HG03064 (cell line): ENCODE results near the gene ETV5.
"Not testable (repeated sequence)": the region's sequence is repeated elsewhere in the genome, so short reads cannot be mapped to it uniquely, and the experiment has no call there.

Experiments
- ATAC-seq: cut with Tn5 transposase; IDR thresholded peaks from one replicate; pipeline ENCODE4 v1.9.1; 2021; ENCODE audit warnings: low read depth; ENCODE audit not compliant: unreplicated experiment

ETV5 gene

DNA sequence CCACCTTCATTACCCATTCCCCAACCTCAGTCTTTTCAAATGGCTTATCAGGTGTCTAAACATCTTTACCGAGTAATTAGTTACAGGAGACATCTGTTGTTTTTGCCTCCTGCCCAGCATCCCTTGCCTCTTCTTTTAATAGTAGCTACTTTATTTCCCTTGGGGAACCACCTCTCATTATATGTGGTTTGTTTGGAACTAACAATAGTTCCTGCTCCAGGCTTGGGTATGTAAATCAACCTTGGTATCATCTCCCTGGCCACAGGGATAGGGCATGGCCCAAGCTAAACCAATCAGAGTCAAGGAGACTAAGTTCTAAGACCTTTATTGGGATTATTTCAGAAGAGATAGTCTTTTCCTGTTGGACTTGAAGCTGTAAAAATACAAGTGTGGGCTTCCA, 76.6 kb downstream of the ETV5 start:
- no peak for ATAC-seq

GRCh38 chr3:186025993-186026392, 82.9 kb downstream of the ETV5 start:
- ATAC-seq, result not testable (repeated sequence)

- no peak for ATAC-seq
Measured at GRCh38 chr3:186025161-186025560, 83.7 kb downstream of the ETV5 start.

DNA sequence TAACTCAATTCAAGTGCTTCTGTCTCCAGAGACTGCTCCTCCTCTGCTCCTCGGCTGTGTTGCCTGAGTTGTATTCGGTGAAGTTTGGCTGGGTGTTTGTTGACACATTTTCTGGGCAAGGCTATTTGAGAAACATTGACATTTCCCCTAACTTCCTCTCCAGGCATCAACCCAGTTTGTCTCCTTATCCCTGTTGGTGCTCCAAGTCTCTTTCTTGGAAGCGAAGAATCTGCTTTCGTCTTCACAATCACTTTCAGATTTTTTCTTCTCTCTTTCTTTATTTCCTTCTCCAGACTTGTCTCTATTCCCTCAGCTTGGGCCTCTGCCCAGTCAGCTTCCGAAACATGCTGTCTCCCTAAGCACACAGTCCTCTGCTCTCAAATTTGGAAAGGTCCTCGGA, 84.7 kb downstream of the ETV5 start:
- no peak for ATAC-seq

GRCh38 chr3:186022931-186023330, 86.0 kb downstream of the ETV5 start:
- no peak for ATAC-seq

DNA sequence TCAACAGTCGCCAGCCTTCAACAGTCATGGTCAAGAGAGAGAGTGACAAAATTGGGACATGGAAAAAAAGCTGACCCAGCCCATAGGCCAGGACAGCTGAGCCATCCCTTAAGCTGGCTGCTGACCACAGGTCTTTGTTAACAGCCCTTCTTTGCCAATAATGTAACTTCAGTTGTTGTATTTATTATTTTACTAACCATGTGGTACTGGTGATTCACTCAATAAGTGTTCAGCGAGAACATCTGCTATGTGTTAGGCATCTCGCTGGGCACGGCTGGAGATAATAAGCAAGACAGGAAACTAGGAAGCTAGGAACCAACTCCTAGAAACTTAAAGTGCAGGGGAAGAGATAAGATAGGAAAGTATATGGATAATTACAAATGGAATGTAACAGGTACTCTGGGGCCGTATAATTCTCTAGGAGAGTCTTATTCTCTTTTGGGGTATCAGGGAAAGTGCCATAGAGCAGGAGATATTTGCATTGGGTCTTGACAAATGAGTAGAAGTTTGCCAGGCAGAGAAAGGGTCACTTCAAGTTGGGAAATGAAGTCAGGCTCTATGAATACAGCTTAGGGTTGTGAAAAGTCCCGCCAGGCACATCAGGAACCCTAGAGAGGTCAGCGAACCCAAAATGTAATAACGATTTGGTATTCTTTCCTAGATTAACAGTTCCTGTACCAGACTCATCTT, 87.1 kb downstream of the ETV5 start:
- ATAC-seq, result no peak

DNA sequence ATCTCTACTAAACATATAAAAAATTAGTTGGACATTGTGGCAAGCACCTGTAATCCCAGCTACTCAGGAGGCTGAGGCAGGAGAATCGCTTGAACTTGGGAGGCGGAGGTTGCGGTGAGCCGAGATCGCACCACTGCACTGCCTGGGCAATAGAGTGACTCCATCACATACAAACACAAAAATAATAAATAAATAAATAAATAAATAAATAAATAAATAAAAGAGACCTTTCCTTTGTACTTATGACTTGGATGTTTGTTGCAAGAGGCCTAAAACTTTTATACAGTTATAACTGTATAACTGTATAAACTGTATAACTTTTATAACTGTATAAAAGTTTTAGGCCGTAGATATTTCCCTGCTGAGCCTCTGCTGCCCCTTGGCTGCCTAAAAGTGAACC, 87.6 kb downstream of the ETV5 start:
- not testable (repeated sequence) for ATAC-seq

DNA sequence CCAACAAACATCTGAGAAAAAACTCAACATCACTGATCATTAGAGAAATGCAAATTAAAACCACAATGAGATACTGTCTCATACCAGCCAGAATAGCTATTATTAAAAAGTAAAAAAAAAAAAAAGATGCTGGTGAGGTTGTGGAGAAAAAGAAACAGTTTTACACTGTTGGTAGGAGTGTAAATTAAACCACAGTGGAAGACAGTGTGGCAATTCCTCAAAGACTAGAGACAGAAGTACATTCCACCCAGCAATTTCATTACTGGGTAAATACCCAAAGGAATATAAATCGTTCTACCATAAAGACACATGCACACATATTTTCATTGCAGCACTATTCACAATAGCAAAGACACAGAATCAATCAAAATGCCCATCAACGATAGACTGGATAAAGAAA, 89.6 kb downstream of the ETV5 start:
- ATAC-seq, result not testable (repeated sequence)

DNA sequence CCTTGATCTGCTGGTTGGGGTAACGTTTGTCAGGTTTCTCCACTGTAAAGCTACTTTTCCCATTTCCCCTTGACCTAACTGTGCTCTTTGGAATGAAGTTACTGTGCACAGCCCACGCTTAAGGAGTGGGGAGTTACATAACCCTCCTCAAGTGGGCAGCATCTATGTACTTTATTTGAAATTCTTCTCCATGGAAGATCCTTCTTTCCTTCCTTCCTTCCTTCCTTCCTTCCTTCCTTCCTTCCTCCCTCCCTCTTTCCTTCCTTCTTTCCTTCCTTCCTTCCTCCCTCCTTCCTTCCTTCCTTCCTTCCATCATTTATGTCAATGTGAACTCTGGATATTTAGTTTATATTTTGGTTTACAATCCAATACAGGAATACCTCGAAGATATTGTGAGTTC, 94.0 kb downstream of the ETV5 start:
- no peak for ATAC-seq

GRCh38 chr3:186013312-186013711, 95.6 kb downstream of the ETV5 start:
- ATAC-seq, result no peak

GRCh38 chr3:186012137-186012536, 96.8 kb downstream of the ETV5 start:
- no peak for ATAC-seq

DNA sequence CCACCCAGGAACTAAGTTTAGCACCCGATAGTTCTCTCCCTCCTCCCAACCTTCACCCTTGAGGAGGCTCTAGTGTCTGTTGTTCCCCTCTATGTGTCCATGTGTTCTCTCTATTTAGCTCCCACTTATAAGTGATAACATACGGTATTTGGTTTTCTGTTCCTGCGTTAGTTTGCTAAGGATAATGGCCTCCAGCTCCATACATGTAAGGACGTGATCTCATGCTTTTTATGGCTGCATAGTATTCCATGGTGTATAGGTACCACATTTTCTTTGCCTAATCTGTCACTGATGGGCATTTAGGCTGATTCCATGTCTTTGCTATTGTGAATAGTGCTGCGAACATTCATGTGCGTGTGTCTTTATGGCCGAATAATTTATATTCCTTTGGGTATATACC, 104.2 kb downstream of the ETV5 start:
- ATAC-seq, result no peak

GRCh38 chr3:186004209-186004608, 104.7 kb downstream of the ETV5 start:
- ATAC-seq, result no peak

- no peak for ATAC-seq
Measured at GRCh38 chr3:186003610-186004009, 105.3 kb downstream of the ETV5 start.

GRCh38 chr3:186002884-186003472, 105.9 kb downstream of the ETV5 start:
- no peak for ATAC-seq

DNA sequence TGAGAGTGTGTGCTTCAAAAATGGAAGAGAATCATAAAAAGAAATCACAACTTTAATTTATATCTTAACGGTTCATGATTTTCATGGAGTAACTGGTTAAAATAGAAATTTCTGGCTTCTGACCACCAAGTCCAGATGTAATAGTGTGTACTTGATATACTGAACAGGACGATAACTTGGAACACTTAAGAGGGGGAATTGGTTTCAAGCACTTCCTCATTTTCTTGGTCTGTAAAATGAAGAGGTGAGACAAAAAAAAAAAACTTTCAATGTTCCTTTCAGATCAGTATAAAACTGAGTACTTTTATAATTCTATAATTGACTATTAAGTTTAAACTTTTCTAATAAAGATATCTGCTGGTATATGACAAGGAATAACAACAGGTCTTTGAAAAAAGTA, 107.0 kb downstream of the ETV5 start:
- ATAC-seq, result no peak

DNA sequence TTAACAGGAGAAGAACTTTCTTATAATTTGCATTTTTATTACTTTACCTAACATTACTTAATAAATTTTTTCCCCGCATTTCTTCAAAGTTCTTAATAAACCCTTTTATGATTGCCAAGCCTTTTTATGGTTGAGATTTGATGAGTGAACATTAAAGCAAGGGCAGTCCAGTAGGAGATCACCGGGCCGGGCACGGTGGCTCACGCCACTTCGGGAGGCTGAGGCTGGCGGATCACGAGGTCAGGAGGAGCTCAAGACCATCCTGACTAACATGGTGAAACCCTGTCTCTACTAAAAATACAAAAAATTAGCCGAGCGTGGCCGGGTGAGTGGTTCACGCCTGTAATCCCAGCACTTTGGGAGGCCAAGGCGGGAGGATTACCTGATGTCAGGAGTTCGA, 109.7 kb downstream of the ETV5 start:
- ATAC-seq, result no peak

- no peak for ATAC-seq
Measured at GRCh38 chr3:185998136-185998535, 110.8 kb downstream of the ETV5 start.

- no peak for ATAC-seq
Measured at GRCh38 chr3:185997130-185997529, 111.8 kb downstream of the ETV5 start.
